HCT116 (cell line): Measurements from ENCODE around the gene ARMH1. TPM values are rescaled to one million over a fixed set of nuclear protein-coding genes. Genes with fewer than 3 reads are reported as not detected.
"Not testable (repeated sequence)": the region's sequence is repeated elsewhere in the genome, so short reads cannot be mapped to it uniquely, and the experiment has no call there.

Experiments
- ATAC-seq: fragments of 200-7000 bp; cut with Tn5 transposase; 2 replicates; pipeline ENCODE4 v1.9.1; 2020; ENCODE audit warnings: mild to moderate bottlenecking, moderate library complexity
- BruUV-seq: library from RNA; stranded (reverse); fragments of 400-500 nt; replicated peaks from 2 replicates; lab custom pipeline; 2021; lab: Mats Ljungman, UMichigan
- CTCF ChIA-PET: fragments of 300-600 bp; sonication (Branson Sonifier 250); formaldehyde crosslinking; loops from one replicate; lab custom pipeline; 2021; ENCODE audit warnings: antibody characterized with exemption; lab: Charles Lee
- POLR2A ChIA-PET: fragments of 300-600, 350-600 bp; sonication (Branson Sonifier 250); formaldehyde crosslinking; loops from one replicate; lab custom pipeline; 2021; ENCODE audit warnings: antibody characterized with exemption; lab: Charles Lee
- RAD21 ChIA-PET, 2 experiments: fragments of 300-600 bp; sonication (Branson Sonifier 250); formaldehyde crosslinking; loops; one replicate each; lab custom pipeline; 2023; ENCODE audit warnings: low total read pairs in 2 of 2; ENCODE audit not compliant: uncharacterized antibody in 2 of 2, unreplicated experiment in 2 of 2, low non-redundant PET in 1 of 2; lab: Charles Lee
- DNase-seq: peaks from one replicate; pipeline ENCODE4 v3.0.0-alpha.2; 2010; ENCODE audit warnings: low read depth, low spot score
- H2AFZ ChIP-seq: fragments of 200-600 bp; shearing (Covaris generic), sonication (generic); 2 replicates; pipeline ENCODE4 v1.6.1; 2017; ENCODE audit warnings: low read depth, mixed run types, mixed read lengths, antibody characterized with exemption, low read length; ENCODE audit not compliant: poor library complexity, severe bottlenecking
- H3K27ac ChIP-seq: 2 replicates; pipeline ENCODE4 v1.5.1; 2012; ENCODE audit warnings: low read depth, low read length
- H3K27me3 ChIP-seq: fragments of 200-600 bp; sonication (generic); 2 replicates; pipeline ENCODE4 v1.6.1; 2016; ENCODE audit warnings: mixed run types, low read length, mixed read lengths; ENCODE audit not compliant: insufficient read depth
- H3K36me3 ChIP-seq, 2 experiments: fragments of 200-500 bp in 1 of 2; fragments of 200-600 bp in 1 of 2; sonication (Bioruptor generic) in 1 of 2; sonication (generic) in 1 of 2; 2 replicates each; pipeline versions ENCODE4 v1.5.1 to v1.6.1; 2014 to 2016; ENCODE audit warnings: low read length in 2 of 2, inconsistent platforms in 1 of 2, mixed read lengths in 1 of 2, mixed run types in 1 of 2; ENCODE audit not compliant: insufficient read depth in 2 of 2, control insufficient read depth in 1 of 2
- H3K4me1 ChIP-seq, 2 experiments: fragments of 200-600 bp in 1 of 2; sonication (generic) in 1 of 2; 2 replicates each; pipeline versions ENCODE4 v1.5.1 to v1.6.1; 2012 to 2017; ENCODE audit warnings: low read length in 2 of 2, inconsistent platforms in 1 of 2, mild to moderate bottlenecking in 1 of 2, mixed read lengths in 1 of 2, mixed run types in 1 of 2, moderate library complexity in 1 of 2; ENCODE audit not compliant: insufficient read depth in 2 of 2, control insufficient read depth in 1 of 2
- H3K4me2 ChIP-seq: fragments of 200-600 bp; sonication (generic); 2 replicates; pipeline ENCODE4 v1.6.1; 2017; ENCODE audit warnings: mixed run types, low read length, mixed read lengths
- H3K4me3 ChIP-seq, 2 experiments: fragments of 200-600 bp in 1 of 2; sonication (generic) in 1 of 2; replicated peaks in 1 of 2; 2 replicates each; pipeline ENCODE4 v1.5.1; 2011 to 2016; ENCODE audit warnings: low read length in 2 of 2, control low read depth in 1 of 2, low read depth in 1 of 2, mild to moderate bottlenecking in 1 of 2, mixed read lengths in 1 of 2, mixed run types in 1 of 2
- H3K79me2 ChIP-seq: fragments of 200-600 bp; sonication (generic); 2 replicates; pipeline ENCODE4 v1.6.1; 2017; ENCODE audit warnings: mild to moderate bottlenecking, mixed run types, low read length, moderate library complexity, mixed read lengths; ENCODE audit not compliant: insufficient read depth
- H3K9ac ChIP-seq: fragments of 200-600 bp; sonication (generic); 2 replicates; pipeline ENCODE4 v1.6.1; 2016; ENCODE audit warnings: low read length, mixed read lengths
- H3K9me2 ChIP-seq: fragments of 200-600 bp; sonication (generic), shearing (Covaris generic); 2 replicates; pipeline ENCODE4 v1.6.1; 2017; ENCODE audit warnings: mixed run types, mild to moderate bottlenecking, moderate library complexity; ENCODE audit not compliant: insufficient read depth
- H3K9me3 ChIP-seq, 2 experiments: fragments of 200-500 bp in 1 of 2; fragments of 200-600 bp in 1 of 2; sonication (Bioruptor generic) in 1 of 2; sonication (generic) in 1 of 2; 2 replicates each; pipeline ENCODE4 v1.6.1; 2014 to 2017; ENCODE audit warnings: low read length in 2 of 2, mixed read lengths in 2 of 2, inconsistent platforms in 1 of 2, low read depth in 1 of 2, mild to moderate bottlenecking in 1 of 2, mixed run types in 1 of 2, moderate library complexity in 1 of 2; ENCODE audit not compliant: control insufficient read depth in 1 of 2, insufficient read depth in 1 of 2
- H4K20me1 ChIP-seq: fragments of 200-600 bp; sonication (generic), shearing (Covaris generic); 2 replicates; pipeline ENCODE4 v1.6.1; 2017; ENCODE audit warnings: mixed run types, mild to moderate bottlenecking, moderate library complexity; ENCODE audit not compliant: insufficient read depth
- CBX3 ChIP-seq: IDR thresholded peaks from 2 replicates; pipeline ENCODE4 v1.6.1; 2012; ENCODE audit warnings: low read depth
- EGR1 ChIP-seq: IDR thresholded peaks from 2 replicates; pipeline ENCODE4 v1.6.1; 2012; ENCODE audit warnings: low read depth
- EZH2 ChIP-seq: fragments of 200-600 bp; sonication (generic); IDR thresholded peaks from 2 replicates; pipeline ENCODE4 v1.6.1; 2017; ENCODE audit warnings: antibody characterized with exemption, mixed run types
- EZH2phosphoT487 ChIP-seq: fragments of 200-600 bp; IDR thresholded peaks from 2 replicates; pipeline ENCODE4 v1.6.1; 2018; ENCODE audit warnings: antibody characterized with exemption, borderline replicate concordance
- POLR2AphosphoS5 ChIP-seq: IDR thresholded peaks from 2 replicates; pipeline ENCODE4 v1.6.1; 2011; ENCODE audit warnings: mild to moderate bottlenecking, low read depth, low read length, moderate library complexity
- RAD21 ChIP-seq: IDR thresholded peaks from 2 replicates; pipeline ENCODE4 v1.6.1; 2012; ENCODE audit warnings: low read depth, mild to moderate bottlenecking
- SP1 ChIP-seq: IDR thresholded peaks from 2 replicates; pipeline ENCODE4 v1.6.1; 2012; ENCODE audit warnings: low read depth
- ZFX ChIP-seq: fragments of 450-650 bp; IDR thresholded peaks from 2 replicates; pipeline ENCODE4 v1.6.1; 2017
- intact Hi-C: fragments of 100-400 bp; cut with micrococcal nuclease; formaldehyde crosslinking; loops from 2 replicates; pipeline ENCODE4 v1.10.0; 2022
- total RNA-seq: library from RNA; stranded (reverse); gene quantifications from one replicate; pipeline ENCODE4 v1.2.1, GENCODE V29; 2021; ENCODE audit not compliant: unreplicated experiment
- TF ChIP-seq, protein P1 (sequence below): IDR thresholded peaks from 2 replicates; pipeline ENCODE4 v1.6.1; 2012; ENCODE audit warnings: low read depth

The ARMH1 gene
- total RNA-seq, 1 experiment from 2014 or later: 3.2 TPM

DNA sequence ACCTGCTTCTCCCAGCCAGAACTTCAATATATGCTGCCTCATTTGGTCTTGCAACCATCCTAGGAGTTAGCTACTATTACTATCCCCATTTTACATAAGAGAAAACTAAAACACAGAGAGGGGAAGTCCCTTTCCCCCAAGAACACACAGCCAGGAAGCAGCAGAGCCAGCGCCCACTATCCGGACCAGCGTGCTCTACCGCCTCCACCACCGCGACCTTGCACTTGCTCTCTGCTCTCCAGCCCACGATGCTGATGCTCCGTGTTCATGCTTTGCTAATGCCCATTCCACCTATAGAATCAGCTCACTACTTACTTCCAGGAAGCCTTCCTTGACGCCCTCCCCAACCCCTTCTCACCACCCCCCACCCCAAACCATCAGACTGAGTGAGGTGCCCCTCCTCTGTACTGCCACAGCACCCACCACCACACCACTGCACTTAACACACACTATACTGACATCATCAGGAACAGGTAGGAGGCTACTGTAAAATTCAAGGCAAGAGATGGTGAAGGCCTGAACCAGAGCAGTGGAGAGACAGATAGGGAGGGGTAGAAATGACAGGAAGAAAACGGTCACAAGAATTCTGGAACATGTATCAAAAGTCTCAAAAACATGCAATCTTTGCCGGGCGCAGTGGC lies 9.7 kb upstream of the ARMH1 start:
- POLR2A ChIA-PET: no interaction called here
- H3K4me3 ChIP-seq: no peak overlapping the region
- no peak for DNase-seq
- no peak overlapping the region for H3K9ac ChIP-seq
- no peaks in the 10 kb centered on the region for H3K9me3 ChIP-seq
- ATAC-seq: no peak
- RAD21 ChIA-PET: no interaction called here
- H3K4me1 ChIP-seq: no peaks in the 10 kb centered on the region
- H3K4me2 ChIP-seq: no peak overlapping the region
- no peaks in the 10 kb centered on the region for H4K20me1 ChIP-seq
- TF ChIP-seq EGR1: no peak
- no peak for TF ChIP-seq RAD21
- TF ChIP-seq, protein P1, sequence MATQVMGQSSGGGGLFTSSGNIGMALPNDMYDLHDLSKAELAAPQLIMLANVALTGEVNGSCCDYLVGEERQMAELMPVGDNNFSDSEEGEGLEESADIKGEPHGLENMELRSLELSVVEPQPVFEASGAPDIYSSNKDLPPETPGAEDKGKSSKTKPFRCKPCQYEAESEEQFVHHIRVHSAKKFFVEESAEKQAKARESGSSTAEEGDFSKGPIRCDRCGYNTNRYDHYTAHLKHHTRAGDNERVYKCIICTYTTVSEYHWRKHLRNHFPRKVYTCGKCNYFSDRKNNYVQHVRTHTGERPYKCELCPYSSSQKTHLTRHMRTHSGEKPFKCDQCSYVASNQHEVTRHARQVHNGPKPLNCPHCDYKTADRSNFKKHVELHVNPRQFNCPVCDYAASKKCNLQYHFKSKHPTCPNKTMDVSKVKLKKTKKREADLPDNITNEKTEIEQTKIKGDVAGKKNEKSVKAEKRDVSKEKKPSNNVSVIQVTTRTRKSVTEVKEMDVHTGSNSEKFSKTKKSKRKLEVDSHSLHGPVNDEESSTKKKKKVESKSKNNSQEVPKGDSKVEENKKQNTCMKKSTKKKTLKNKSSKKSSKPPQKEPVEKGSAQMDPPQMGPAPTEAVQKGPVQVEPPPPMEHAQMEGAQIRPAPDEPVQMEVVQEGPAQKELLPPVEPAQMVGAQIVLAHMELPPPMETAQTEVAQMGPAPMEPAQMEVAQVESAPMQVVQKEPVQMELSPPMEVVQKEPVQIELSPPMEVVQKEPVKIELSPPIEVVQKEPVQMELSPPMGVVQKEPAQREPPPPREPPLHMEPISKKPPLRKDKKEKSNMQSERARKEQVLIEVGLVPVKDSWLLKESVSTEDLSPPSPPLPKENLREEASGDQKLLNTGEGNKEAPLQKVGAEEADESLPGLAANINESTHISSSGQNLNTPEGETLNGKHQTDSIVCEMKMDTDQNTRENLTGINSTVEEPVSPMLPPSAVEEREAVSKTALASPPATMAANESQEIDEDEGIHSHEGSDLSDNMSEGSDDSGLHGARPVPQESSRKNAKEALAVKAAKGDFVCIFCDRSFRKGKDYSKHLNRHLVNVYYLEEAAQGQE: no peak
- TF ChIP-seq EZH2phosphoT487: no peak
- TF ChIP-seq POLR2AphosphoS5: no peak
- no peak for TF ChIP-seq ZFX
- TF ChIP-seq SP1: no peak
- no peak for TF ChIP-seq EZH2
- TF ChIP-seq CBX3: no peak
- no peaks in the 10 kb centered on the region for H3K27me3 ChIP-seq
- no peak overlapping the region for H3K27ac ChIP-seq
- H2AFZ ChIP-seq: no peak overlapping the region
- no peaks in the 10 kb centered on the region for H3K9me2 ChIP-seq
- CTCF ChIA-PET: interaction anchor here (2.9 kb wide), 1 partner anchor 12 kb away, joined by 10 read pairs; no protein-coding TSS in a partner anchor
- H3K36me3 ChIP-seq: no peaks in the 10 kb centered on the region
- BruUV-seq: no TSS peak
- intact Hi-C loops: no loop called here
- H3K79me2 ChIP-seq: no peaks in the 10 kb centered on the region

DNA sequence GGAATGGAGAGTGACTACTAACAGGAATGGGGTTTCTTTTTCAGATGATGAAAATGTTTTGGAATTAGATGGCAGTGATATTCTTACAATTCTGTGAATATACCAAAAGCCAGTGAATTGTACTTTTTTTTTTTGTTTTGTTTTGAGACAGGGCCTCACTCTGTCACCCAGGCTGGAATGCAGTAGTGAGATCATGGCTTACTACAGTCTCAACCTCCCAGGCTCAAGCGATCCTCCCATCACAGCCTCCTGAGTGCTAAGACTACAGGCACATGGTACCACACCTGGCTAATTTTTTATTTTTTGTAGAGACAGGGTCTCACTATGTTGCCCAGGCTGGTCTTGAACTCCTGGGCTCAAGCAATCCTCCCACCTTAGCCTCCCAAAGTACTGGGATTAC lies 7.8 kb upstream of the ARMH1 start:
- DNase-seq, H3K36me3 ChIP-seq, H3K9me3 ChIP-seq, H3K4me3 ChIP-seq, H3K27me3 ChIP-seq, H3K4me1 ChIP-seq, H3K27ac ChIP-seq, H3K79me2 ChIP-seq, H3K9me2 ChIP-seq, intact Hi-C loops, BruUV-seq, ATAC-seq, H2AFZ ChIP-seq, POLR2A ChIA-PET, H3K4me2 ChIP-seq, H3K9ac ChIP-seq, H4K20me1 ChIP-seq, RAD21 ChIA-PET, CTCF ChIA-PET: not testable (repeated sequence)
